Inferior parietal cortex (tissue), 1 donor: ENCODE data around the gene LRRC4.

Experiments used
- DNase-seq: peaks from one replicate; pipeline ENCODE4 v3.0.0-alpha.2; 2016; ENCODE audit errors: extremely low spot score

The LRRC4 gene

DNA sequence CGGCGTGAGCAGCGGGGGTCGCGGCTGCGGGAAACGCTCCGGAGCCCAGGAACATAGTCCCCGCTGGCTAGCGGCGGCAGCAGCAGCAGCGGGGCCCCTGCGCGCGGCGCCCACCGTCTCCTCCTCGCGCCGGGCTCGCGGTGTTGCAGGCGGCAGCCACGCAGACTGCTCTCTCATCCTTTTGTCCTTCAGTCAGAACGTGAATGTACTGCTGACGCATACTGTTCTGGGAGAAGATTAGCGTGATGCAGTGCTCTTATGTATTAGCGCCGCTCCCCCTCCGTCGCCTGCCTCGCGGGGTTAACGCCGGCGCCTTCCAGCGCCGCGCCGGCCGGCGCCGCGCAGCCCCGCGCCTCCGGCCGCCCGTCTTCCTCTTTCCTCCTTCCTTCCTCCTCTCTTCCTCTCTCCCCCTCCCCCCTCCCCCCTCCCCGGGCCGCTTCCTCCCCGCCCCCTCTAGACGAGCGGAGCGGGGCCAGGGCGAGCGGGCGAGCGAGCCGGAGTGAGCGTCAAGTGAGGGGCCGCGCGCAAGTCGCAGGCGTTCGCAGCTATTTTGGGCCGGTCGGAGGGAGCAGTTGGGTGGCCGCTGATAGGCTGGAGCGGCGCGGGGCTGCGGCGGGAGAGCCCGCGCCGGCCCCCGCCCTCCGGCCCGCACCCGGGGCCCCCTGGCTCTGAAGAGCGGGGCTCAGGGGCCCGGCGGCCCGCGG, 816 bp upstream of the LRRC4 start:
- no peak for DNase-seq

GRCh38 chr7:128030263-128030653, 979 bp downstream of the LRRC4 start:
- DNase-seq: no peak

GRCh38 chr7:128029405-128029995, 1.7 kb downstream of the LRRC4 start:
- DNase-seq: no peak

DNA sequence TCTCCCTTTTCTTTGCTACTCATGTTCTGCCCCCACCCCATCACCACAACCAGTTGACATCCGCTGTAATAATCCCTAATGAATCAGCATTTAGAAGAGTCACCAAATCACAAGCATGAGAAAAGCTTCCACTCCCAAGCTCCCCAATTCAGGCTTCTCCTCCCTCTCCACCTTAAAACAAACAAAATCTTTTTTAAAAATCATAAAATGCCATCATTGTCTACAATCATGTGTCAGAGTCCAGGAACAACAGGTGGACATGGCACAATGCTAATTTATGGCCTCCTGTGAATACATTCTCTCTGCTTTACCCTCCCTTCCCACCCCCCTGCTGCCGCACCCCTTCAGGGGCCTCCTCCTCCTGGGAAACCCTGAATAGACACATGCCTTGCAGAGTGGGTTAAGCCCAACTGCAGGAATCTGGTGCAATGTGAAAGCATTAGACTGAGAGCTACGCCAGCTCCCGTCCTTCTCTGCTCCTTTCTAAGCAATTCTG, 3.7 kb downstream of the LRRC4 start:
- DNase-seq: no peak

DNA sequence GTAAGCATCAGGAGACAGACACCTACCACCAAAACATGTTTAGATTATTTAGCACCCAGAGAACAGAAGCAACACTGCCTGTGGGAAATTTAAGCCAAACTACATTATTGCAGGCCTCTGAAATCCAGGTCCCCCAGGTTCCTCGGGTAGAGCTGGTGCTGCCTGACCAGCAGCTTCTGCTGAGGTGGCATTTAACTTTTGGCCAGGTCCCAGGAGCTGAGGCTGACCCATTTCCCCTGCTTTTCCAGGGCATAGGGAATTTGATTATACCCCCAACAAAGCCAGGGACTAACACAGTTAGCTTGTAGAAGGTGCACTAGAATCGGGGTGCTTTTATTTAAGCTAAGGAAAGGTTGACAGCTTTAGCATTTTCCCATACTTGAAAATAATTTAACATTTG, 4.7 kb downstream of the LRRC4 start:
- no peak for DNase-seq

DNA sequence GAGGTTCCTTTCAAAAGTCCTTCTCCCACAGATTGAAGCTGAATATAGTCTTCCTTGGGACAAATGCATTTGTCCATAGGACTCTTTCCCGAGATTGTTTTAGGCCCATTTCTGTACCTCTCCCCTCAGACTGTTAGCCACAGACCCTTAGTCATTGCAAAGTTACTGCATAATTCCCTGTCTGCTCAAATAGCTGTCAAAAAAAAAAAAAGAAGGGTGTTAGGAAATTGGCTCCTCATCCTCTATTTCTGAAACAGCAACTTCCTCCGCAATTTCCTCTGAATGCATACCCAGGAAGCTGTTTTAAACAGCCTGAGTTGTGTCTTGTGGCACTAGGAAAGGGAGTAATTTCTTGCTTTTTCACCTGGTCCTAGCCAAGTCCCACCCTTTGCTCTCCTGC, 5.4 kb downstream of the LRRC4 start:
- no peak for DNase-seq

DNA sequence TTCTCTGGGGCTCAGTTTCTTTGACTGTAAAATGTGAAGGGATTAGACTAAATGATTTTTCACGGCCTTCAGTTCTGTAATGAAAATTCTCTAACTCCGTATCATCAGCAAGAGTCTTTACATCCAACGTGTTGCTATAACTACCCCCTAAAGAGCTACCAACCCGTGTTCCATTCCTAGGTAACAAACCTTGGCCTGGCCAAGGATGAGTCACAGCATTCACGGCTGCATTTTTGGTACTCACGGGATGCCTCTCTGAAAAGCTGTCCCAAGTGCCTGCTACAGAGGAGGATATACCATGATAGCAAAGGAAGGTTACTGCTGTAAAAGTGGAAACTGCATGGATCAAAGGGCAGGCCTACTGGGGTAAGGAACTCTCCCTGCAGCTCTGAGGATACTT, 5.9 kb downstream of the LRRC4 start:
- no peak for DNase-seq

GRCh38 chr7:128024151-128024550, 7.1 kb downstream of the LRRC4 start:
- no peak for DNase-seq

DNA sequence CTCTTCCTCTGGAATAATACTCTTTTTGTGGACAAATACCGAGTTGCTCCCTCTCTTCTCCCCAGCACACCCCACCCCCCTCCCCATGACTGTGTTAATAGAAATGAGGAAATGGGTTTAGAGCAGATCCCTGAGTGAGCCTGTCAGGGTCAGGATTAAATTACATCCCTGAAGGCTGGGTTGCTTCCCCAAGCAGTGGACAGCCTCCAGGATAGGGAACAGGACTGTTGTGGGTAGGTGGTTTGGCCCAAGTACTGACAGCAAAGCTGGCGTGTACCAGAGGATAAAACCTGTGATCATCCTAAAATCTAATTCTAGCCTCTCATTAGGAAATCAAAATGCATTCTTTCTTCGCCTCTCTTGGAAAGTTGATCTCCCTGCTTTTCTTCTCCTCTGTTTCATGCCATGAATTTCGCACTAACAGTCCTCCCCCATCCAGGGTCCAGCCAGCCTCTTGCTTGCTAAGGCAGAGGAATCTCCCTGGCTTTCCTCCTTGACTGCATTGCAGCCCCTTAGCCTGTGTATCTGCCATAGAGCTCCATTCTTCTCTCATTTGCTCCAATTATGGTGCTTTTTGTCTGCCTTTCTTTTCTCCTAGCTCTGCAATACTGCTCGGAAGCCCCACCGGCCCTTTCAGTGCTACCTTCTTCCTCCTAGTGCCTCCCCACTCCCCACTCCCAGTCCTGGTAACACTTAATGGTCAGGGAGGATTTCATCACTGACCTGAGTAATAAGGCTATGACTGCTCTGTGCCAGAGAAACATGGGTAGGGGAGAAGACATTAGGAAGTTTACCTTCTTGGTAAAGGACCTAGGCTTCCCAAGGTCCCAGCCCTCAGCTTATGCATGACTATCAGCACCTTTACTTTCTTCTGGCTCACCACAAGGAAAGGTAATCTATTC, 8.4 kb downstream of the LRRC4 start:
- no peak for DNase-seq

DNA sequence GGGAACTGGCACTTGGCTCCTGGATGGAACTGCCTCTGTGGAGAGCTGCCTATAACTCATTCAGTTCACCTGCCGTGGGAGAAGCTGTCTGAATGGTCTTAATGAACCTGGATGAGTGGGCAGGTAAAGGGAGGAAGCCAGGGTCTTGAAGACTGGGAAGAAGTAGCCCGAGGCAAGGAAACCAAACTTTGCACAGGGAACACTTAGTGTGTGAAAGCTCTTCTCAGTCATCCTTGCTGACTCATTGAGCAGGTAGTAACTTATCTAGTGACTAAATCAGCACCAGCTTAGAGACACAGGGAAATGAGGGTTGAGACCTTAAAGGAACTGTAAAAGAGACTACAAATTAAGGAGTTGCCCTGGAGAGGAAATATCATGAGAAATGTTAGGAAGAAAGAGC, 9.9 kb downstream of the LRRC4 start:
- DNase-seq: no peak

- DNase-seq: no peak
Observed at GRCh38 chr7:128020159-128020558, 11.1 kb downstream of the LRRC4 start.

DNA sequence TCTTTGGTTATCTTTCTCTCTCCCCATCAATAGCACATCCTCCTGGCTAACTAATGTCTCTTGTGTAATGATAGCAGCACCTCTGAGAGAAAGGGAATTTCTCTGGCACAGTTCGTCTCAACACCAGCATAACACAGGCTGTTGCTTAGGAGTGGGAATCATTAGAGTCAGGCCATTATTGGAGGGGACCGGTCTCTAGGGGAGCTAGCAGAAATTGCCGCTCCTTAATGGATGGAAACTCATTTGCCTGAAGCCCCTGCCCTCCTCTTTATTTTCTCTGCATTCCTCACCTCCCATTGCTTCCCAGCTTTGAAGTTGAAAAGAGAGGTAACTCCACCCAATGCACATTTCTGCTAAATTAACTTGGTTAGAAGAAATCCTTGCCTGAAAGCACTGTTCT, 11.9 kb downstream of the LRRC4 start:
- no peak for DNase-seq

DNA sequence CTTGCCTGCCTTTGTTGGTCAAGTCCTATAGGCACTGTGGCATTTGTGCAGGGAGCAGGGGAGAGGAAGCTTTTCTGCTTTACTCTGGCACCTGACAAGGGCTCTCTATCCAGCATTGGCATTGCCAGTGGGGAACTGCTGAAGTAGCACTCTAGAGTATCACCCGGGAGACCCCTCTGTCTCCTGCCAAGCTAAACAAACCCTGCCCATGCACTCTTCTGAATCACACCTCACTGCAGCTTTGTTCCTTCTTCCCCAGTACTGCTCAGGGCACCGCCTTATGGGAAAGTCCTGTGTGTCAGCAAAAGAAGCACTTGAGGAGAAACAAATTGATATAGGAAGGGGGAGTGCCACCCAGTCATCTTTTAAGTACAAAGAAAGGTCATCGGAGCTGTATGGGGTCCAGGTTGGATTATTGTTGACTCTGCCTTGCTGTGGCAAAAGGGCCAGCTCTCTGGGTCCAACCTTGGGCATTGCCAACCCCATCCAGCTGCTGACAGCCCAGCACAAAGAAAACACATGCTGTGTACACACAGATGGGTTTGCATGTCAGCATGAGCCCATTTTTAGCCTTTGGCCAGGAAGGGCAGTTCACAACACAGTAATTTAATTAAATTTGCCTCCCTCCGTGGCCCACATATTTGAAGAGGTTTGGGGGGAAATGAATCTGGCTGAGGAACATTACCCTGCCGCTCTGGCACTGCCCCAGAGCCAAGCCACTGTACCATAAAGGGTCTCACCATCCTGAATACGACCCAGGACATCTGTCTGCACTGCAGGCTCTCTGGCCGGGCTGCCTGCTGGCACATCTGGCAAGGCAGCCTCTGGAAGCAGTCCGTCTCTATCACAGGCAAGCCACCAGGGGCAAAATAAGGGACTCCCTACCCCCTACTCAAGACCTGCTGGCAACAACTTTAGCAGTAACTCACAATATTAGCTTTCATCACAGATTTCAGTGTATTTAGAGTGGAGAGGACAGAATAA, 13.1 kb downstream of the LRRC4 start:
- DNase-seq: no peak

DNA sequence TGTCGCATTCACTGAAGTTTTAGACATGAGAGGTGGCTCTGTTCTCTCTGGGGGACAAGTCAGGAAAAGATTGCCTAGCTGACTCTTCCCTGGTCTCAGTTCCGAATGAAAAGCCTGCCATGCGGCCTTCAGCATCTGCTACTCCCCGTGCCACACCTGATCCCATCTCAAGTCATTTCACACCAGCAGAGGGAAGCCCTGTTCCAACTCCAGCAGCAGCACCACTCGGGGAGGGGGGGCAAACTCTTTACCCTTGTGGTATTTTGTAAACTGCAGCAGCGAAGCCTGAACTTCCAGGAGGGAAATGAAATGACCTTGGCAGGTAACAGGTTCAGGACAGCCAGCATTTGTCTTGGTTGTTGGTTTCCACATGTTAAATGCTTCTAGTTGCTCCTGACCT, 13.8 kb downstream of the LRRC4 start:
- no peak for DNase-seq

- no peak for DNase-seq
Observed at GRCh38 chr7:128014811-128015210, 16.4 kb downstream of the LRRC4 start.

DNA sequence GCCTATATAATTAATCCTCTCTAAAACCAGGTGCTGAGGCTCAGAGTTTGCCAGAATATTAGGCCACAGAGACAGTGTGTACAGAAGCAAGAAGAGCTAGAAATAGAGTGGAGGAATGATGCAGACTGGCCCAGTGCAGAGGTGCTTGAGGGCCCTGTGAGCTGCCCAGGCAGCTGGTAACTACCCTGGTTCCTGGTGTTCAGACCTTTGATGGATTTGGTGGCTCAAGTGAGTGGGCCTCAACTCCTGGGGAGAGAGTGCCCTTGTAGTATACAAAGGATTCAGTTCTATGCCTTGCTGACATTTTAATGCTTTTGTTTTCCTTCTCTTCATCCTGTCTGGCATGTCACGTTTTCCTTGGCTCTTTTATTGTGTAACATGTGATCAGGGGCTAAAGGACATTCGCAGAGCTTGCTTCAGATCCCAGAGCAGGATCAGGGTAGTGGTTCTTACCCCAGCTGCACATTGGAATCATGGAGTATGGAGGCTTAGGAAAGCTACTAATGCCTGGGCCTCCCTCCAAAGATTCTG, 20.0 kb downstream of the LRRC4 start:
- no peak for DNase-seq

- DNase-seq: no peak
Observed at GRCh38 chr7:128010391-128011127, 20.7 kb downstream of the LRRC4 start.

DNA sequence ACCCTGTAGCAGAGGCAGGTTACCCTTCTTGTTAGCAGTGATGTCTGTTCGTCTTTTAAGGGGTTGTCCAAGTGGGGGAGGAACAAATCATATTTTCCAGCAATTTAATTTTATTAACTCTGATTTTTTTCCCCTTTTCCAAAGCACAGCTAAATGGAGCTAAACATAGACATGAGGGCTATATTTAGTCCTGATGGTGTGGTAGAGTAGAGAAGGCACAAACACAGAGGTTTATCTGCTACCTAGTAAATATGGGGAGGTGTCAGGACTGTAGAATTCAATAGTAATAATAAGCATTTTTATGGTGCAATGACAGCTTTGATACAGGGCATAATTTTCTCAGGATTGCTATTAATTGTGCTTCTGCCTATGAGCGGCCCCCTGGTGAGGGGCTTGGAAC, 22.5 kb downstream of the LRRC4 start:
- no peak for DNase-seq

- no peak for DNase-seq
Observed at GRCh38 chr7:128008141-128008540, 23.1 kb downstream of the LRRC4 start.

DNA sequence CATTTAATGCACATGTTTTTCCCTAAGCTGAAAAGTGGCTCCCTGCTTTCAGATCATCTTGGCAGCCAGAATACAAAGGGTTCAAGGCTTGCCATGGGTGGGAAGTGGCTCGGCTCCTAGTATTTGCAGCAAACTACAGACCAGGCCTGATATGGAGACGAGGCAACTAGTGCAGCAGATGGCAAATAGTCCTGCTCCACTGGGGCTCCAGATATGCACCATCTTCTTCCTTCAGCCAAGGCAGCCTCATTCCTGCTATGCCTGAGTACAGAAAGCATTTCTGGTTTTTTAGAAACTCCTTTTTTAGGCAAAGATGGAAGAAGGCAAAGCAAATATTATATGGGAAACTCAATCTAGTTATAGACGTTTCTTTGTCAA, 23.9 kb downstream of the LRRC4 start:
- no peak for DNase-seq
